ENCODE measurements around the gene SLC6A4.
"Not testable (repeated sequence)": the region's sequence is repeated elsewhere in the genome, so short reads cannot be mapped to it uniquely, and the experiment has no call there.

The SLC6A4 gene

GRCh38 chr17:30217746-30218245, 17.7 kb downstream of the SLC6A4 start:
- DNase-seq = no peak

GRCh38 chr17:30217054-30217453, 18.4 kb downstream of the SLC6A4 start:
- DNase-seq = no peak

GRCh38 chr17:30212750-30213149, 22.7 kb downstream of the SLC6A4 start:
- DNase-seq = no peak

GRCh38 chr17:30211371-30211770, 24.1 kb downstream of the SLC6A4 start:
- DNase-seq = no peak

- DNase-seq = no peak
These were observed 24.6 kb downstream of the SLC6A4 start for GRCh38 chr17:30210901-30211300.

GRCh38 chr17:30210366-30210765, 25.1 kb downstream of the SLC6A4 start:
- no peak for DNase-seq

GRCh38 chr17:30209930-30210329, 25.6 kb downstream of the SLC6A4 start:
- no peak for DNase-seq

- DNase-seq = no peak
These were observed 27.3 kb downstream of the SLC6A4 start for GRCh38 chr17:30208214-30208613.

GRCh38 chr17:30207655-30208054, 27.8 kb downstream of the SLC6A4 start:
- DNase-seq = no peak

GRCh38 chr17:30203471-30203981, 32.0 kb downstream of the SLC6A4 start:
- DNase-seq = no peak

GRCh38 chr17:30200656-30201055, 34.8 kb downstream of the SLC6A4 start:
- DNase-seq = not testable (repeated sequence)

- DNase-seq = no peak
These were observed 35.4 kb downstream of the SLC6A4 start for GRCh38 chr17:30200106-30200505.

- no peak for DNase-seq
These were observed 35.9 kb downstream of the SLC6A4 start for GRCh38 chr17:30199600-30199999.

- no peak for DNase-seq
These were observed 38.1 kb downstream of the SLC6A4 start for GRCh38 chr17:30197416-30197815.

- no peak for DNase-seq
These were observed 39.0 kb downstream of the SLC6A4 start for GRCh38 chr17:30196504-30196903.

- no peak for DNase-seq
These were observed 44.4 kb downstream of the SLC6A4 start for GRCh38 chr17:30191072-30191471.

GRCh38 chr17:30188211-30188939, 47.1 kb downstream of the SLC6A4 start:
- no peak for DNase-seq

GRCh38 chr17:30187573-30187972, 47.9 kb downstream of the SLC6A4 start:
- no peak for DNase-seq

GRCh38 chr17:30186761-30187160, 48.7 kb downstream of the SLC6A4 start:
- no peak for DNase-seq

GRCh38 chr17:30176855-30177254, 58.6 kb downstream of the SLC6A4 start:
- no peak for DNase-seq

GRCh38 chr17:30174556-30174955, 60.9 kb downstream of the SLC6A4 start:
- no peak for DNase-seq

GRCh38 chr17:30173649-30174048, 61.8 kb downstream of the SLC6A4 start:
- DNase-seq = no peak

- DNase-seq = no peak
These were observed 62.9 kb downstream of the SLC6A4 start for GRCh38 chr17:30172560-30172959.

- DNase-seq = no peak
These were observed 65.0 kb downstream of the SLC6A4 start for GRCh38 chr17:30170415-30170987.
